CD14-positive monocyte (primary cell): ENCODE data around the gene GSE1. TPM values are rescaled to one million over a fixed set of nuclear protein-coding genes. Genes with fewer than 3 reads are reported as not detected.

Experiments
- DNase-seq, 3 donors: peaks; one replicate each; pipeline ENCODE4 v3.0.0-alpha.2; 2011 to 2022
- H2AFZ ChIP-seq: 2 replicates; pipeline ENCODE4 v1.6.0; 2012; ENCODE audit warnings: mild to moderate bottlenecking, low read depth, low read length, inconsistent platforms; ENCODE audit not compliant: insufficient read depth, poor library complexity, severe bottlenecking
- H3K27ac ChIP-seq, 2 donors: 1 replicate in 1 of 2; 2 replicates in 1 of 2; pipeline ENCODE4 v1.5.1; 2012 to 2013; ENCODE audit warnings: low read length in 2 of 2, control low read depth in 1 of 2, inconsistent platforms in 1 of 2, low read depth in 1 of 2, mild to moderate bottlenecking in 1 of 2
- H3K27me3 ChIP-seq, 2 donors: one replicate each; pipeline versions ENCODE4 v1.6.0 to v1.6.1; 2011 to 2013; ENCODE audit warnings: low read length in 2 of 2; ENCODE audit not compliant: control insufficient read depth in 2 of 2, insufficient read depth in 2 of 2
- H3K36me3 ChIP-seq, 2 donors: replicated peaks in 1 of 2; 1 replicate in 1 of 2; 2 replicates in 1 of 2; pipeline versions ENCODE4 v1.5.1 to v1.6.1; 2012 to 2013; ENCODE audit warnings: low read length in 2 of 2, control low read depth in 1 of 2, inconsistent platforms in 1 of 2, mild to moderate bottlenecking in 1 of 2; ENCODE audit not compliant: insufficient read depth in 2 of 2, control insufficient read depth in 1 of 2
- H3K4me1 ChIP-seq, 2 donors: 1 replicate in 1 of 2; 2 replicates in 1 of 2; pipeline versions ENCODE4 v1.5.1 to v1.6.1; 2012 to 2013; ENCODE audit warnings: low read length in 2 of 2, control low read depth in 1 of 2, inconsistent platforms in 1 of 2, mild to moderate bottlenecking in 1 of 2, moderate library complexity in 1 of 2; ENCODE audit not compliant: insufficient read depth in 2 of 2, control insufficient read depth in 1 of 2
- H3K4me2 ChIP-seq: replicated peaks from 2 replicates; pipeline ENCODE3; 2012; ENCODE audit warnings: low read length, moderate library complexity, mild to moderate bottlenecking; ENCODE audit not compliant: poor library complexity, severe bottlenecking; ENCODE audit errors: extremely low read depth
- H3K4me3 ChIP-seq, 3 experiments: fragments of 200-600 bp in 1 of 3; sonication (generic) in 1 of 3; replicated peaks in 1 of 3; 1 replicate in 2 of 3; 2 replicates in 1 of 3; pipeline ENCODE4 v1.5.1; 2011 to 2013; ENCODE audit warnings: low read length in 3 of 3, mild to moderate bottlenecking in 3 of 3, control low read depth in 2 of 3, low read depth in 2 of 3, inconsistent platforms in 1 of 3, moderate library complexity in 1 of 3
- H3K79me2 ChIP-seq: 2 replicates; pipeline ENCODE4 v1.6.0; 2012; ENCODE audit warnings: mild to moderate bottlenecking, control low read depth, inconsistent platforms, low read length, moderate library complexity; ENCODE audit not compliant: insufficient read depth
- H3K9ac ChIP-seq: 2 replicates; pipeline ENCODE4 v1.6.0; 2017; ENCODE audit warnings: low read length, mild to moderate bottlenecking; ENCODE audit not compliant: insufficient read depth, poor library complexity, severe bottlenecking
- H3K9me3 ChIP-seq, 2 donors: replicated peaks in 1 of 2; 1 replicate in 1 of 2; 2 replicates in 1 of 2; pipeline versions ENCODE4 v1.5.1 to v1.6.1; 2012 to 2013; ENCODE audit warnings: low read length in 2 of 2, control low read depth in 1 of 2; ENCODE audit not compliant: control insufficient read depth in 1 of 2, insufficient read depth in 1 of 2
- H4K20me1 ChIP-seq: 2 replicates; pipeline ENCODE4 v1.6.0; 2012; ENCODE audit warnings: mild to moderate bottlenecking, low read length, control low read depth, moderate library complexity; ENCODE audit not compliant: insufficient read depth
- H3K27ac Mint-ChIP-seq, 7 donors: one replicate each; pipeline ENCODE4 v1.8.0; 2020; ENCODE audit warnings: mild to moderate bottlenecking in 7 of 7, mixed read lengths in 7 of 7, moderate library complexity in 6 of 7, inconsistent platforms in 2 of 7
- H3K27me3 Mint-ChIP-seq, 3 donors: one replicate each; pipeline ENCODE4 v1.8.0; 2021 to 2022; ENCODE audit warnings: low read depth in 3 of 3, mild to moderate bottlenecking in 3 of 3, mixed read lengths in 3 of 3, moderate library complexity in 3 of 3, inconsistent platforms in 1 of 3
- H3K36me3 Mint-ChIP-seq, 2 donors: one replicate each; pipeline ENCODE4 v1.8.0; 2020; ENCODE audit warnings: mixed read lengths in 2 of 2, inconsistent platforms in 1 of 2, mild to moderate bottlenecking in 1 of 2
- H3K4me1 Mint-ChIP-seq: one replicate; pipeline ENCODE4 v1.8.0; 2020; ENCODE audit warnings: mild to moderate bottlenecking, mixed read lengths
- H3K4me3 Mint-ChIP-seq, 2 donors: one replicate each; pipeline ENCODE4 v1.8.0; 2020; ENCODE audit warnings: mild to moderate bottlenecking in 2 of 2, mixed read lengths in 2 of 2, moderate library complexity in 1 of 2
- H3K9me3 Mint-ChIP-seq, 7 donors: one replicate each; pipeline ENCODE4 v1.8.0; 2020 to 2022; ENCODE audit warnings: mixed read lengths in 7 of 7, mild to moderate bottlenecking in 6 of 7, moderate library complexity in 6 of 7, inconsistent platforms in 2 of 7
- CTCF ChIP-seq: fragments of 200-600 bp; IDR thresholded peaks from one replicate; pipeline ENCODE4 v1.8.0; 2022; ENCODE audit warnings: antibody characterized with exemption, mild to moderate bottlenecking
- WGBS: methylation state at CpG from one replicate; pipeline ENCODE4 v1.1.5; 2013; ENCODE audit warnings: missing lambda C conversion rate; ENCODE audit not compliant: insufficient coverage; 5-methylcytosine and 5-hydroxymethylcytosine counted together
- intact Hi-C, 2 donors: fragments of 100-400 bp; cut with micrococcal nuclease; formaldehyde crosslinking; loops; one replicate each; pipeline versions ENCODE4 v1.15.0 to v1.15.1; 2023
- polyA plus RNA-seq, 3 donors: library from polyadenylated mRNA; depleted of rRNA in 1 of 3; unstranded in 2 of 3; stranded (reverse) in 1 of 3; fragments of 300-500 nt in 2 of 3; fragments of >200 nt in 1 of 3; fragmentation: Illumina TruSeq in 2 of 3; gene quantifications; 1 replicate in 2 of 3; 2 replicates in 1 of 3; pipeline ENCODE4 v1.2.3, GENCODE V29; 2012 to 2021

GSE1 gene
- polyA plus RNA-seq, 3 donors = 0.67 to 38.9 (median 0.86) TPM

GRCh38 chr16:85644093-85644712 lies 31.1 kb downstream of the GSE1 start:
- H3K4me3 Mint-ChIP-seq = no peak overlapping the region

GRCh38 chr16:85645021-85645589 lies 32.0 kb downstream of the GSE1 start:
- 75% methylated on average over 14 of the region's 19 CpGs for WGBS
- H3K4me2 ChIP-seq = no peak overlapping the region

More at GRCh38 chr16:85644093-85644712, 31.1 kb downstream of the GSE1 start:
- no peak overlapping the region for H2AFZ ChIP-seq
- peaks cover 34% of the 10 kb centered on the region for H3K4me1 Mint-ChIP-seq
- H3K4me2 ChIP-seq = no peak overlapping the region
- H3K4me1 ChIP-seq = peaks cover 31 to 32% of the 10 kb centered on the region in 2 donors
- H3K27me3 Mint-ChIP-seq = no peaks in the 10 kb centered on the region
- peaks cover 67% of the 10 kb centered on the region for H3K79me2 ChIP-seq
- H3K36me3 ChIP-seq = peaks cover 21 to 44% of the 10 kb centered on the region in 2 donors
- 96% methylated on average over 15 of the region's 21 CpGs for WGBS
- no peaks in the 10 kb centered on the region for H3K9me3 ChIP-seq
- peak overlapping the region; percentile 37 for H3K9ac ChIP-seq
- peak overlapping the region in 3 of 7 donors; percentile 23 to 68 (median 59) for H3K27ac Mint-ChIP-seq
- no peak for TF ChIP-seq CTCF
- H3K4me3 ChIP-seq = no peak overlapping the region
- peaks cover 15 to 46% of the 10 kb centered on the region in 2 donors for H3K36me3 Mint-ChIP-seq
- peak overlapping the region in 1 of 2 donors; percentile 43 for H3K27ac ChIP-seq
- no peak for DNase-seq
- intact Hi-C loops = no loop called here
- H3K27me3 ChIP-seq = no peaks in the 10 kb centered on the region
- H3K9me3 Mint-ChIP-seq = peaks cover 0 to 1% (median 0%) of the 10 kb centered on the region in 7 donors
- H4K20me1 ChIP-seq = peaks cover 98% of the 10 kb centered on the region

More at GRCh38 chr16:85645021-85645589, 32.0 kb downstream of the GSE1 start:
- Mint-ChIP-seq H3K9me3 (peaks cover 0 to 1% (median 0%) of the 10 kb centered on the region in 7 donors), H3K4me3 (no peak overlapping the region), H3K4me1 (peaks cover 34% of the 10 kb centered on the region), H3K36me3 (peaks cover 15 to 49% of the 10 kb centered on the region in 2 donors), H3K27me3 (no peaks in the 10 kb centered on the region), H3K27ac (peak overlapping the region in 1 of 7 donors; percentile 7)
- no peak overlapping the region for H3K4me3 ChIP-seq
- peaks cover 31 to 32% of the 10 kb centered on the region in 2 donors for H3K4me1 ChIP-seq
- H3K27me3 ChIP-seq = no peaks in the 10 kb centered on the region
- no peaks in the 10 kb centered on the region for H3K9me3 ChIP-seq
- H3K27ac ChIP-seq = no peak overlapping the region
- intact Hi-C loops = no loop called here
- H3K9ac ChIP-seq = no peak overlapping the region
- no peak for DNase-seq
- no peak overlapping the region for H2AFZ ChIP-seq
- peaks cover 61% of the 10 kb centered on the region for H3K79me2 ChIP-seq
- TF ChIP-seq CTCF = no peak
- peaks cover 30 to 48% of the 10 kb centered on the region in 2 donors for H3K36me3 ChIP-seq
- peaks cover 97% of the 10 kb centered on the region for H4K20me1 ChIP-seq
